Stimulated activated CD8-positive, alpha-beta memory T cell treated with anti-CD3 and anti-CD28 coated beads, Interleukin-12 subunit alpha, Interleukin-12 subunit beta, amount 100 ng/mL, for 24 hours (primary cell): ENCODE data around the gene CXCL3.
"Not testable (repeated sequence)": the region's sequence is repeated elsewhere in the genome, so short reads cannot be mapped to it uniquely, and the experiment has no call there.

Experiments used
- DNase-seq: peaks from one replicate; pipeline ENCODE4 v3.0.0-alpha.2; 2020; ENCODE audit errors: extremely low read depth

The CXCL3 gene

DNA sequence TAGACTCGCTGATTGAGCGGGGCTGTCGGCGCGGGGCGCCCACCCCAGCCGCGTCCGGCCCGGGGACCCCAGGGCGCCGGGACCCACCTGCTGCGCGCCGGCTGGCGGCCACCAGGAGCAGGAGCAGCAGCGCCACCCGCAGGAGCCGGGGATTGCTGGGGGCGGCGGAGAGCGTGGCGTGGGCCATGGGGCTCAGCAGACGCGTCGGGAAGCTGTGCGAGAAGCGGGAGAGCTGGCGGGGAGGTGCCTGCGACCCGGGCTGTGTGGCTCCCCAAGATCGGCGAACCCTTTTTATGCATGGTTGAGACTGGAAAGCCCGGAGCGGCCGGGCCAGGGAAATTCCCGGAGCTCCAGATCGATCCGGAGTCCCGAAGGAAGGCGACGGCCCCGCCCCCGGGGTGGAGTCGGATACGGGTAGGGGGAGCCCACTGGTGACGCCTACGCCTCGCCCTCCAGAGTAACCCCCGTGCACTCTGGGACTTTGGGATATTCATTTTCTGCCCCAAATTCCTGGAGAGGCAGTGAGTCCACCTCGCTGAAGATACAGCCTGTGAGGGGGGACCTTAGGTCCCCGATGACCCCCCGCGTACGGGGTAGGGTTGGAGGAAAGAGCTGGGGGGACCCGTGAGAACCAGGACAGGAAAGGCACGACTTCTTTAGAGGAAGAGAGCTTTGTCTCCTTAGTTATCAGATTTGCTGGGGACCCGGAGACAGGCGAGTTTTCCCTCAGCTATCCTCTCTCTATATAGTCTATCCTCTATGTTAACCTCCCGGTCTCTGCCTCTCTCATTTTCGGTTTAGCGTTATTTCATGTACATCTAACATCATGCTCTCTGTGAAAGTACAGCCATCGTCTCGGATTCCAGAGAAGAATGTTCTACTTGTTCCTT lies at the start of gene CXCL3:
Gene CXCL3, minus strand, starts transcription at position 265 of the 890 bp plus-strand sequence. Its CDS starts 78 bp downstream, at position 187.
- DNase-seq: no peak

DNA sequence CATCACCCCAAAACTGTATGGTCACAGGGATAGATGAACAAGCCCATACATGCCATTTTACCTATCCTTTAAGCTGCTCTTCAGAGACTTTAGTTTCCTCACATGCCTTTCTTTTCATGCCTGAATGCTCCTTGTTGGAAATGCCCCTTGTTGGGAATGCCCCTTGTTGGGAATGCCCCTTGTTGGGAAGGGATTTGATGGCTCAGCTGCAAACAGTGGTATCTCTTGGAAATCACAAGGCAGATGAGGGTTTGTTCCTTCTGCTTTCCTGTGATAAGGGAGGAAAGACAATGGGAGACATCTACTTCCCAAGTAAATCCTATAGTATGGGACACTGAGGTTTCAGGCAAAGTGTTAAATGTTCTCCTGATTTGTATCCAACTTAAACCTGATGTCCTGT lies 49.0 kb upstream of the CXCL3 start:
- no peak for DNase-seq

DNA sequence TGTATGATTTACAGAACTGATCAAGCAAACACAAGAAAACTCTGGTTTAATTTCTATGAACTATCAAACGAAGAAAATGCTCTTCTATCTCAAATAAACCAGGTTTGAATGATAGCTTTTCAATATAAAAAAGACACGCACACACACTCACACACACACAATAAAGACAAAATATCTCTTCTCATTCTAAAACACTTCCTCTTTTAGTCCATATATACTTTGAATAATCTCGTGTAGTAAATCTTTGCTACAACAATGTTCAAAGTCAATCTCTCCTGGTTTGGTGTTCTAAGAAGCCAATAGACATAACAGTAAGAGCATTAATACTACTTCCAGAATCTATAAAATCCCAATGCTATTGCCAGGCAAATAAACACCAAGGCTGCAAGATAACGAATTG lies 47.2 kb upstream of the CXCL3 start:
- DNase-seq: no peak

DNA sequence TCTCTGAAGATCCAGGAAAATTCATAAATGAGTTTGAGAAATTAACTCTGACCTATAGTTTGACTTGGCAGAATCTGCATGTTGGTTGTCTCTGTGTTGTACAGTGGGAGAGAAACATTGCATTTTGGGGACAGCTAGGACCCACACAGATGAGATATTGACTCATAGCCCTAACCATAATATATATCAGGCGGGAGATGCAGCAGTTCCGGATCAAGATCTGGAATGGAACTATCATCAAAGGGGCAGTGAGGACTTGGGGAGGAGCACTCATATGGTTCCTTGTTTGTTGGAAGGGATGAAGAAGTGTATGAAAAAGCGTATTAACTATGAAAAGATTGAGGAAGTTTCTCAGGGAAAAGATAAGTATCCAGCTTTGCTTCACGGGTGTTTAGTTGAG lies 46.5 kb upstream of the CXCL3 start:
- DNase-seq: no peak

DNA sequence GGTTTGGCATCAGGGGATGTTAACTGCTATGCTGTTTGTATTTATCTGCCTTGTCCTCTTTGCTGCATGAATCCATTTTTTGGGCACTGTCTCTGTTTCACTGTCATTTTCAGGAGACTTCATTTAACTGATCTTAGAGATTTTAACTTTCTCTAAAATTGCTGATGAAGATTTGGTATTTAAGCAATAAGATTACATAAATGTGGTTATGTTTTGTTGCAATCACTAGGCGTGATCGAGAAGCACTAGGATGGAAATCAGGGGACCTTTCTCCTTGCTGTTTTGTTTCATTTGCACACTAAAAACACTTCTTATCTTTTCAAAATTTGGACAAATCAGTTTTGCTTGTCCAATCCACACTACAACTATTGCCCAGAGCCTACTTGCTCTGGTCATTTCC lies 45.1 kb upstream of the CXCL3 start:
- DNase-seq: no peak

GRCh38 chr4:74081035-74081434 lies 42.5 kb upstream of the CXCL3 start:
- no peak for DNase-seq

DNA sequence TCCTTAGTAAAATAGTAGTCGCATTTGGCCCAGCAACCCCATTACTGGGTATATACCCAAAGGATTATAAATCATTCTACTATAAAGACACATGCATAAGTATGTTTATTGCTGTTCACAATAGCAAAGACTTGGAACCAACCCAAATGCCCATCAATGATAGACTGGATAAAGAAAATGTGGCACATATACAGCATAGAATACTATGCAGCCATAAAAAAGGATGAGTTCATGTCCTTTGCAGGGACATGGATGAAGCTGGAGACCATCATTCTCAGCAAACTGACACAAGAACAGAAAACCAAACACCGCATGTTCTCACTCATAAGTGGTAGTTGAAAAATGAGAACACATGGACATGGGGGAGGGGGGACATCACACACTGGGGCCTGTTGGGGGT lies 41.9 kb upstream of the CXCL3 start:
- not testable (repeated sequence) for DNase-seq

DNA sequence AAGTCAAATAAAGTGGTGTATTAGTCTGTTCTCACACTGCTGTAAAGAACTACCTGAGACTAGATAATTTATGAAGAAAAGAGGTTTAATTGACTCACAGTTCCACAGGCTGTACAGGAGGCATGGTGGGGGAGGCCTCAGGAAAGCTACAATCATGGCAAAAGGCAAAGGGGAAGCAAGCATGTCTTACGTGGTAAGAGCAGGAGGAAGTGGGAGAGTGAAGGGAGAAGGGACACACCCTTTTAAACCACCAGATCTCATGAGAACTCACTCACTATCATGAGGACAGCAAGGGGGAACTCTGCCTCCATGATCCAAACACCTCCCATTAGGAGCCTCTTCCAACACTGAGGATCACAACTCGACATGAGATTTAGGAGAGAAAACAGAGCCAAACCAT lies 40.5 kb upstream of the CXCL3 start:
- not testable (repeated sequence) for DNase-seq

- no peak for DNase-seq
Measured at GRCh38 chr4:74073358-74073757, 34.9 kb upstream of the CXCL3 start.

DNA sequence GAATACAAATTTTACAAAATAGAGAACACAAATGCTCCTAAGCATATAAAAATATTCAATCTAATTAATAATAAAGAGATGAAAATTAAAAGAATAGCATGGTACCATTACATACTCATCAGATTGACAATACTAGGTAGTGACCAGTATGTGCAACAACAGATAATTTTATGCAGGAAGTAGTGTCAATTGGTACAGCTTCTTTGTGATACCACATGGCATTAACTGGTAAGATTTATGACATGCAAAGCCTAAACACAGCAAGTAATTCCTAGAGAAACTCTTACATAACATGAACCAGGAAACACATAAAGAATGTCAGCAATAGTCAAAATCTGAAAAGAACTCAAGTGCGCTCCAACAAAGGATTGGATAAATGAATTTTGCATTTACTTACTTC lies 34.2 kb upstream of the CXCL3 start:
- DNase-seq: no peak

- no peak for DNase-seq
Measured at GRCh38 chr4:74067586-74067985, 29.1 kb upstream of the CXCL3 start.

GRCh38 chr4:74066232-74066631 lies 27.7 kb upstream of the CXCL3 start:
- no peak for DNase-seq

- DNase-seq: no peak
Measured at GRCh38 chr4:74065115-74065642, 26.7 kb upstream of the CXCL3 start.

DNA sequence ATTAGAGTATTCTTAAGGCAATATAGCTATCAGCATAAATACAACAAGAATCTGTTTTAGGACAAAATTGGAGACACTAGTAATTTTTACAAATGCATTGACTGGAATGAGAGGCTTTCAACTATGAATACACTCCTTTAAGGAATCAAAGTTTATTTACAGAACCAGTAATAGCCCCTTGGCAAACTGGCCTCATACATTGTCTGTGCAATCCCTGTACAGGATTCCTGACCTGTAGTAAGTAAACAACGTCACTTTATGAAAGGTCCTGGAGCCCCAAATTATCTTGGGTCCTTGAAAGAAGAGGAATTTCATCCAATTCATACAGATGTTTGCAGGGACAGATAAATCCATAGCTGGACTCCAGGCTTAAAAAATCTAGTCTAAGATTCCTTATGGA lies 25.4 kb upstream of the CXCL3 start:
- no peak for DNase-seq

DNA sequence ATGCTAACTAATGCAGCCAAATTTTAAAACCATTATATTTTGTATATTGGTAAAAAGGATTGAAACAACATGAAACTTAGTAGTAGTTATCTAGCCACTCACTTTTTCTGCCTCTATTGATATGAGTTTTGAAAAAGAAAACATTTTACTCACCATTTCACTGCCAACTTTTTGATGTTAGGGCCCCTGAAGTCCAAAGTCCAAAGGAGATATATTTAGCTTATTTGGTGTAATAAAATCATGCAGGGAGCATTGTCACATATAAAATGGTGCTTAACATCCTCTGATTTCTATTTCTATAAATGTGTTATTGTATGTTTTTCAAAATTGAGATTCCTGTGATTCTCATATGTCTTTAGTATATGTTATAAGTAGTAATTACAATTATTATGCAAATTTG lies 24.5 kb upstream of the CXCL3 start:
- no peak for DNase-seq

GRCh38 chr4:74061430-74061829 lies 22.9 kb upstream of the CXCL3 start:
- DNase-seq: no peak

GRCh38 chr4:74059161-74059829 lies 20.8 kb upstream of the CXCL3 start:
- no peak for DNase-seq

- no peak for DNase-seq
Measured at GRCh38 chr4:74058048-74058651, 19.7 kb upstream of the CXCL3 start.

- no peak for DNase-seq
Measured at GRCh38 chr4:74057588-74057987, 19.1 kb upstream of the CXCL3 start.

DNA sequence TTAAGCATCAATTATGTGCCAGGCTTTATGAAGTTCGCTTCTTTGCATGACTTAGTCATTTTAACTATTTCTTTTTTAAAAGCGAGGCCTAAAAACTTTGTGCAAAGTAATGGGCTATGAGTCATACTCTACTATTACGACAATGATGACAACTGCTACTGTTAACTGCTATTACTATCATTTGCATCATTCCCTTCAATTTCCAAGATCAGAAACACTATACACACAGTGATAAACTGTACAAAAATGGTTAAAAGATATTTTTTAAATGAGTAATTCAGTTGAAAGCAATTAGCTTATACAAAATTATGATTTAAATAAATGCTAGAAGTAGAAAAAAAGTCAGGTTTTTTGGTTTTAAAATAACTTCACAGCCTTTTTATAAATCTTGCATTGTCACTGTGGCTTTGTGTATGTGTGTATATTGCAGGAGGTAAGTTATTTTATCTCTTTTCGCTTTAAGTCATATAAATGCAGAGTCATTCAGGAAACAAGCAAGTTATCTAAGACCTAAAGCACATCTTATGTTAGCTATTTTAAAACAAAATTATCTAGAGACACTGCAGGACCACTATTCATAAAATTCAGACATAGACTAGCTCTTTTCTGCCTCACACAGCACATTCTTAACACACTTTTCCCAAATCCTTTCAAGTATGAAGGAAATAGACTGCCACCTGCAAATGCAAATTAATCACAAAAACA lies 18.5 kb upstream of the CXCL3 start:
- no peak for DNase-seq

DNA sequence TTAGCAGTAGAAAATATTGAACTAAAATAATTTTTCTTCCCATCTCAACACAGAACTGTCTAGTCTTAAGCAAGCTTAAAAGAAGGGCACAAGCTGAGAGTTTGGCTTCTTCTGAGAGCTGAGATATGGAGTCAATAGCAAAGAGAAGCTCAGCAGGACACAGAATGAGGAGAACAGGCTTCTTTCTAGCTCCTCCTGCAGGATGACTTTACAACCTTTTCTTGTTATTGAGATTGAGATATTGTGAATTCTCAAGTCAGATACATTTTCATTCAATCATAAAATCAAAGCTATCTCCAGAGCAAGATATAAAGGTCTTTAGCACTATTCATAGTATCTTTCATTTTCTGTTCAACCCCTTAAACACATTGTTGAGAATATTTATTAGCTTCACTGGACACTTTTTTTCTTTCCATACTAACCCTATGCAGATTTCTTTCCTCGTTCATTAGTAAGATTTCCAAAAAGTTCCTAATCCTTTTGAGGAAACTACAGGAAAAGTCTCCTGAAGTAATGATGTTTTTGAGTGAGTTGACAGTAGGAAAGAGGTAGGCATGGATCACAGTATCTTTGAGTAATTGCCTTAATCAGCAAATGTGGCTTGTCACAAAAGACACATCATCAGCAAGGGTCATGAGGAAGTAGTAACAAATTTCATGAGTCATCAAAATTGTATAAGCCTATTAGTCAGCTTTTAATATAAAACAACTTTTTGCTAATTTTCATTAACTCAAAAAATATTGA lies 17.8 kb upstream of the CXCL3 start:
- DNase-seq: no peak
